Adrenal gland (tissue), 12 donors: ENCODE measurements around the gene ANO2. TPM values are rescaled to one million over a fixed set of nuclear protein-coding genes. Genes with fewer than 3 reads are reported as not detected.

Experiments used
- DNase-seq, 7 donors: peaks; one replicate each; pipeline ENCODE4 v3.0.0-alpha.2; 2019 to 2020
- H3K27ac ChIP-seq, 5 donors: fragments of 200-600 bp; sonication (generic) in 4 of 5; 1 replicate in 3 of 5; 2 replicates in 2 of 5; pipeline versions ENCODE4 v1.5.1 to v1.8.0; 2016 to 2020; ENCODE audit warnings: mild to moderate bottlenecking in 1 of 5
- H3K27me3 ChIP-seq: fragments of 200-600 bp; 2 replicates; pipeline ENCODE4 v1.8.0; 2021
- H3K36me3 ChIP-seq, 2 donors: fragments of 200-600 bp; replicated peaks in 1 of 2; 1 replicate in 1 of 2; 2 replicates in 1 of 2; pipeline versions ENCODE4 v1.5.1 to v1.8.0; 2018 to 2022
- H3K4me1 ChIP-seq, 2 donors: fragments of 200-600 bp; replicated peaks in 1 of 2; 1 replicate in 1 of 2; 2 replicates in 1 of 2; pipeline versions ENCODE4 v1.5.1 to v1.8.0; 2018 to 2021
- H3K4me3 ChIP-seq, 4 donors: fragments of 200-600 bp; sonication (generic) in 3 of 4; one replicate each; pipeline ENCODE4 v1.5.1; 2016 to 2018
- H3K9me3 ChIP-seq, 3 donors: fragments of 200-600 bp; sonication (generic) in 1 of 3; replicated peaks in 1 of 3; 1 replicate in 2 of 3; 2 replicates in 1 of 3; pipeline versions ENCODE4 v1.5.1 to v1.8.0; 2016 to 2021
- CTCF ChIP-seq, 6 experiments: fragments of 450-650 bp in 4 of 6; fragments of 200-600 bp in 2 of 6; sonication (generic) in 1 of 6; IDR thresholded peaks; 1 replicate in 5 of 6; 2 replicates in 1 of 6; pipeline versions ENCODE4 v1.5.1 to v1.8.0; 2016 to 2021; ENCODE audit warnings: antibody characterized with exemption in 6 of 6, mild to moderate bottlenecking in 2 of 6, moderate library complexity in 1 of 6
- POLR2A ChIP-seq, 2 donors: fragments of 450-650 bp; IDR thresholded peaks; one replicate each; pipeline ENCODE4 v1.6.1; 2017; ENCODE audit warnings: antibody characterized with exemption in 2 of 2, mild to moderate bottlenecking in 2 of 2, moderate library complexity in 1 of 2
- WGBS, 4 donors: extraction: QIAGEN DNeasy Blood & Tissue Kit in 2 of 4; methylation state at CpG; one replicate each; pipeline versions ENCODE4 v1.1.5 to v1.1.7; 2013 to 2017; 5-methylcytosine and 5-hydroxymethylcytosine counted together
- intact Hi-C, 2 donors: fragments of 100-400 bp; cut with DNase I; formaldehyde crosslinking; loops; one replicate each; pipeline versions ENCODE4 v1.14.1 to v1.15.0; 2022 to 2023
- polyA plus RNA-seq, 3 donors: library from polyadenylated mRNA; stranded (reverse); fragments of 200-250 nt in 2 of 3; fragments of 350-450 nt in 1 of 3; fragmentation: Illumina TruSeq in 1 of 3; extraction: RNeasy Lipid Tissue Mini Kit (QIAGEN cat#74804) in 1 of 3; gene quantifications; one replicate each; pipeline ENCODE4 v1.2.3, GENCODE V29; 2013 to 2014
- total RNA-seq, 9 donors: library from RNA; depleted of rRNA in 4 of 9; stranded (reverse); fragments of >200 nt in 4 of 9; fragments of 120-200 nt in 1 of 9; fragmentation: NEBNext Ultra II Directional in 1 of 9; extraction: Animal tissue kit (Norgen Biotek cat#: 25700) in 1 of 9; gene quantifications; one replicate each; pipeline versions ENCODE4 v1.1.0 to v1.2.4, GENCODE V29; 2013 to 2023
- donor health status: healthy with polysubstance abuse.
- donor health status: Bipolar disorder and iron deficiency.
- donor health status: DM: yes; HTN: yes; CAD: no.
- donor health status: DM: no; HTN: no; CAD: no.
- donor health status: DM: no; HTN: no; CAD: no.
- donor health status: DM: yes; HTN: yes; CAD: no.

The ANO2 gene
- total and polyA plus RNA-seq, 12 donors: 0.17 to 1.8 (median 0.88) TPM; not detected in 1

- peaks cover 3% of the 10 kb centered on the region for H3K27me3 ChIP-seq
- no peaks in the 10 kb centered on the region for H3K9me3 ChIP-seq
- no peak overlapping the region for H3K4me3 ChIP-seq
- no peaks in the 10 kb centered on the region for H3K36me3 ChIP-seq
- no peak for DNase-seq
- no peak overlapping the region for H3K27ac ChIP-seq
- TF ChIP-seq CTCF (IDR thresholded peaks at IDR 0.05) (no peak), POLR2A (IDR thresholded peaks at IDR 0.05) (no peak)
- intact Hi-C loops: no loop called here
- H3K4me1 ChIP-seq: no peaks in the 10 kb centered on the region
- 59 to 75% (median 64%) methylated on average over 8 of the region's 8 CpGs for WGBS, 4 donors
Measured at GRCh38 chr12:5972387-5972786, 27.3 kb upstream of the ANO2 start.

GRCh38 chr12:5971194-5971850 lies 26.3 kb upstream of the ANO2 start:
- H3K36me3 ChIP-seq: no peaks in the 10 kb centered on the region

GRCh38 chr12:5969974-5970690 lies 25.1 kb upstream of the ANO2 start:
- DNase-seq: no peak
- H3K27ac ChIP-seq: no peak overlapping the region
- no peaks in the 10 kb centered on the region for H3K36me3 ChIP-seq
- no peaks in the 10 kb centered on the region for H3K9me3 ChIP-seq
- no peak overlapping the region for H3K4me3 ChIP-seq
- intact Hi-C loops: no loop called here
- WGBS, 4 donors: 78 to 96% (median 85%) methylated on average over 5 of the region's 5 CpGs
- peaks cover 3% of the 10 kb centered on the region for H3K27me3 ChIP-seq
- TF ChIP-seq POLR2A (IDR thresholded peaks at IDR 0.05) (no peak), CTCF (IDR thresholded peaks at IDR 0.05) (no peak)
- no peaks in the 10 kb centered on the region for H3K4me1 ChIP-seq

More at GRCh38 chr12:5971194-5971850, 26.3 kb upstream of the ANO2 start:
- intact Hi-C loops: no loop called here
- Histone ChIP-seq H3K4me1 (no peaks in the 10 kb centered on the region), H3K9me3 (no peaks in the 10 kb centered on the region), H3K27ac (no peak overlapping the region), H3K27me3 (peaks cover 3% of the 10 kb centered on the region), H3K4me3 (no peak overlapping the region)
- WGBS, 4 donors: 84 to 92% (median 88%) methylated on average over 9 to 10 of the region's 10 CpGs
- no peak for TF ChIP-seq POLR2A (IDR thresholded peaks at IDR 0.05)
- no peak for TF ChIP-seq CTCF (IDR thresholded peaks at IDR 0.05)
- no peak for DNase-seq

- TF ChIP-seq POLR2A (IDR thresholded peaks at IDR 0.05): no peak
- no peak for TF ChIP-seq CTCF (IDR thresholded peaks at IDR 0.05)
- no peak for DNase-seq
- Histone ChIP-seq H3K36me3 (no peaks in the 10 kb centered on the region), H3K4me3 (no peak overlapping the region), H3K9me3 (no peaks in the 10 kb centered on the region), H3K27ac (no peak overlapping the region), H3K27me3 (peaks cover 3% of the 10 kb centered on the region), H3K4me1 (no peaks in the 10 kb centered on the region)
- 79 to 83% (median 80%) methylated on average over 12 to 17 of the region's 17 CpGs for WGBS, 4 donors
- intact Hi-C loops: no loop called here
Measured at GRCh38 chr12:5969156-5969973, 24.3 kb upstream of the ANO2 start.
